GM18517 (cell line): ENCODE results near the gene NIT1.

ENCODE experiments used
- ATAC-seq: cut with Tn5 transposase; IDR thresholded peaks from one replicate; pipeline ENCODE4 v1.9.1; 2021; ENCODE audit warnings: mild to moderate bottlenecking, moderate library complexity; ENCODE audit not compliant: unreplicated experiment

The NIT1 gene

DNA sequence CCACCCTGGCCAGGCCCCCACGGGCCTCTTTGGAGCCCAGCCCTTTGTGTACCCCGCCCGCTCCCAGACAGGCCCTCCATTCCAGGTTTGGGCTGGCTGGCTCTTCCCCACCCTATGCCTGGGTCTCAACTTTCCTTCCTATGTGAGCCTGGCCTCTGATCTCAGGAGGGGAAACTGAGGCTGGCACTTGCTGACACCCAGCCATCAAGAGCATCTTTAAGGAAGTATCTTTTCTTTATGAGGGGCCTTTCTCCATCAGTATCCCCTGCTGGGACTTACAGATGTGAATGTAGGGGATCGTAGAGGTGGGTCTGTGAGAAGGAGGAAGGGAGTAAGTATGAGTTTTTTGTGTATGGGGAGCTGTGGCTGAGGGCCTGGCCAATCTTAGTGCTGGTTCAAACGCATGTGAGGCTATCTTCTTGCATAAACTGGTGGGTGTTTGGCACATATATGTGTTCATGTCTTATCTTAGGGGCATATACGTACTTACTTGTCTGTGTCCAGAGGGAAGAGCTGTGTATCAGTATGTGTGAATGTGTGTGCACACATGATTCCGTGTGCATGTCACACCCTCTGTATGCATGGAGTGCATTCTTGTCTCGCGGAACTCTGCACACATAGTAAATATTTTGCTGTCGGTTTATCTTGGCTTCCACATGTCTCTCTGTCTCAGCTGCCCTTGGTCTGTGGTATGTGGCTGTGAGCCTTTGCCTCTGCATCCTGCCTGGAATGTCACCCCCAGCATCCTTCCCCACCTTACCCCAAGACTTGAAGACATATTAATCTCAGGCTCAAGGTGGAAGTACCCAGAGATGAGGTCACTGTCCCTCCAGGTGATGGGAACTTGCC lies 33.9 kb upstream of the NIT1 start:
- no peak for ATAC-seq

DNA sequence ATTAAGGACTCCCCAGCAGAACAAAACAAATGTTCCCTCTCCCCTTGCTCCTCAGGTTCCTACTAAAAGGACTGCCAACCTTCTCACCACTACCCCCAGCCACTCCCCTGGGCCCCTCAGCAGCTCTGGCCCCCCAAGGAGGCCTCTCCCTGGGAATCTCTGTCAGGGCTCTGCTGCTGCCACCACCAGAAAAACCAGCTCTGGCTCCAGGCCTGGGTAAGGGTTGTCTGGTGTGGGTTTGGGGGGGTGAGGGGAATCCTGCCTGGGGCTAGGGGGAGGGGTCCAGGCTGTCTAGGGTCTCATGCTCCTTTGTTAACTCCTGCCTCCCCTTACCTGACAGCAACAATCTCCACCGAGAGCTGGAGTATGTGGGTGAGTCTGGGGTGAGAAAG lies 33.3 kb upstream of the NIT1 start:
- ATAC-seq: no peak

DNA sequence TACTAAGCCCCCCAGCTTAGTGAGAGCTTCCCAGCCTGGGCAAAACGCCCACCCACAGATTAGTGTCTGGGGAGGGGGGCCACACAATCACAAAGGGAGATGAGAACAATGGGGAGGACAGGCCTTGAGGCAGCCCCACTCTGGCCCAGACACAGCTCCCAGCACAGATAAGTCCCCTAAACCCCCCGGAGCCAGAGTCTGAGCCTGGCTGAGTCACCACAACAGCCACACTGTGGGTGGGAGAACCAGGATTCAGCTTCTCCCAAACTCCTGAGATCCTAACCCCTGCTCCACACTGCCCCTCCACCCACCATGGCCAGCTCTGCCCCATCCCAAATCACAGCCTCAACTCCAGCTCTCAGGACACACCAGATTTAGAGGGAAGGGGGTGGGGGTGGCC lies 32.7 kb upstream of the NIT1 start:
- no peak for ATAC-seq

DNA sequence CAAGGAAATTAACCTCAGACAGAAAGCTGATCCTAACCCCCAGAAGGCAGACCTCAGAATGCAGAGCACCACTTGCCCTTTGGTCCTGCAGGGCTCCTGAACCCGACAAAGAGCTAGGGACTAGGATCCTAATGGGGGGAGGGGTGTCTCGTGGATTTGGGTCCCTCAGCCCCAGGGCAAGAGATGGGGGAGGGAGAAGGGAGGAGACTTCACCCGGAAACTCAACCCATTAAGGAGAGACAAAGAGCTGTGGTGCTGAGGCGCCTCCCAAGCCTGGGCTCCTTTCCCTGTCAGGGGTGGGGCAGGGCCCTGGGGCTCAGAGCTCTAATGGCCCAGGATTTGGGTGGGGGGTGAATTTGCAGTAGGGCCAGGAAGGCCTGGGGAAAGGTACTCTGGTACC lies 31.4 kb upstream of the NIT1 start:
- ATAC-seq: no peak

DNA sequence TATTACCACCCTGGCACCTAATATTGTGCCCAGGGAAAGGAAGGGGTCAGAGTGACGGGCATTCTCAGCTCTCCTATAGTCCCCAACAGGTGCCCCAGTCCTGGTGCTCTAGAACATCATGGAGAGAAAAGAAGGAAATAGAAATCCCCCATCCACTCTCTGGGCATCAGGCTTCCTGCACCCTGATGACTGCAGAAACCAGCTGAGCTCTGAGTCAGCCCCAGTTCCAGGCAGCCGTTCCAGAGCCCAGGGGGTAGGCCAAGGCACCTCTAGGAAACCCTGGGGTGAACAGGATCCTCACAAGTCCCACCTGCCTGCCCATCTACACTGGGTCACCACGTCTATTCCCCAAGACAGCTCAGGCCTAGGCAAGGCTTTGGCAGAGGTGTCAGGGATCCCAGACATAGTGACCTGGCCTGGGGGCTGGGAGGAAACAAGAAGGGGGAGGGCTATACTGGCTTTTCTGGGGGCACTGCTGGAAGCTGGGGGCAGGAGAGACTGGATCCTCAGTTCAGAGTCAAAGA lies 29.3 kb upstream of the NIT1 start:
- no peak for ATAC-seq

DNA sequence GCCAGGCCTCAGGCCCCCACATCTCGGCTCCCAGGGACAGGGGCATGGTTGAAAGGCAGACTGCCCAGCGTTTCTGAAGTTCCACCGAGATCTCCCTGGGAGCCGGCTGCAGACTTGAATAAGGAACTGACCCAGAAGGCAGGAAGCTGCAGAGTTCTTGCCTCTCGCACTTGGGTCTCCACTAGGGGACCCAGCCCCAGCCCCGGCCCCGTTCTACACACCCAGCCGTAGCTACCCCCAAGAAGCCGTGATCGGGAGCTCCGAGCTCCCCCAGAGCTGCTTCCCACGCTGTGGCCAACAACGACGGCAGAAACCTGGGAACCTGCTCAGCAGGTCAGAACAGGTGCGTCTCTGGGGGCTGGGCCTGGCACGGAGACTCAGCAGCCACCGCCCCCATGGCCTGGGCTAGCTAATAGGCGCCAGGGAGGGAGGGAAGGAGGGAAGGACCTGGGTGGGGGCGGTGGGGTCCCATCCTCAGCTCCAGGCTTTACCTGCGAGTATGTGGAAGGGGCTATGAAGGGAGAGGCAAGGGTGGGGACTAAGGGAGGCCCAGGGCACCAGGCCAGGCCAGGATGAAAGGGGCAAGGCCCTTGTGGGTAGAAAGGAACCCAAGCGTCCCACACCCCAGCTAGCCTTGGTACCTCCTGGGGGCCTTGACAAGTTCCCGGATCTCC lies 28.5 kb upstream of the NIT1 start, which contains the start of gene NECTIN4:
NECTIN4 (minus strand) TSS at position 308 of the 674 bp plus-strand sequence; CDS start at position 46, 262 bp downstream.
- no peak for ATAC-seq

DNA sequence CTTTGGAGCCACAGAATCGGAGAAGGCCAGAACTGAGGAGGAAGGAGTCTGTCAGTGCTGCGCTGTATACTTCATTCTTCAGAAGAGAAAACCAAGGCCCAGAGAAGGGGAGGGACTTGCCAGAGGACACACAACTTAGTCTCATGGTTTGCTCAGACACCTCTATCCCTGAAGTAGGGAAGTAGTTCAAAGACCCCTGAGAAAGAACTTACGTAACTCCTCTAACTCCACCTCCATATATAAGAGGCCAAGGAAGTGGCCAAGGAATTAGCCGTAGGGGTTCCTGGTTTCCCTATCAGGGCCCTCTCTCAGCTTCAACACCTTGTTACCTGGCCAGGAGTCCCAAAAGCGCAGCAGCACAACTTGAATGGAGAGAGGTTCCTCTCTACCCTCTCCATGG lies 28.0 kb upstream of the NIT1 start:
- ATAC-seq: no peak

DNA sequence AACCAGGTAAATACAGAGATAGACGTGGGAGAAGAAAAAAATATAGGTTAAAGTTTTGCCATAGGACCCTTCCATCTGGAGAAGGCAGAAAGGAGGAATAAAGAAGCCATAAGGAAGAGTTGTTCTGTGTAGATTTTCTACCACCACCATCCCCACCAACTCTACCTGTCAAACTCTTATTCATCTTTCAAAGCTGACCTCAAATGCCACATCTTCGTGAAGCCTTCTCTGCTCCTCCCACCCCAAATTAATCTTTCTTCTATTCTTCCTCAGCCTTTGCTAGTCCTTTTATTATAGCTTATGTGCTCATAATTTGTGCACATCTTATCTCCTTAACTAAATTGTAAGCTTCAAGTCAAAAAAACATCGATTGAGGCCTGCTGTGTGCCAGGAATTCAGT lies 27.3 kb upstream of the NIT1 start:
- ATAC-seq: no peak

DNA sequence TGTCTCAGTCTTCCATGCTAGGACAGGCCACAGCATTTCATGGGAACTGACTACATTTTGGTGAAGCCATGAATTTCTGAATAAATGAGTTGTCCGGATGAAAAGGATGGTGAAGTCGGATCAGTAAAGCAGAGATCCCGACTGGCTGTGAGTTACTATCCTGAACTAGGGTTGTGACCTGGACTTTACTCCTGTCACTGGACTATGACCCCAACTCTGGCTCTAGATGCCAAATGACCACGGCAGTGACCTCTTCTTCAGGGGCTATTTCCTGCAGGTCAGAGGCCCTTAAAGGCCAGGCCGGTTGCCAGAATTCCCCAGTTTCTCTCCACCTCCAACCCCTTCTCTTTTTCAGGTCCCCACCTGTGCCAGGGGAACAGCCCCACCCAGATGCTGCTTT lies 26.8 kb upstream of the NIT1 start:
- ATAC-seq: no peak

DNA sequence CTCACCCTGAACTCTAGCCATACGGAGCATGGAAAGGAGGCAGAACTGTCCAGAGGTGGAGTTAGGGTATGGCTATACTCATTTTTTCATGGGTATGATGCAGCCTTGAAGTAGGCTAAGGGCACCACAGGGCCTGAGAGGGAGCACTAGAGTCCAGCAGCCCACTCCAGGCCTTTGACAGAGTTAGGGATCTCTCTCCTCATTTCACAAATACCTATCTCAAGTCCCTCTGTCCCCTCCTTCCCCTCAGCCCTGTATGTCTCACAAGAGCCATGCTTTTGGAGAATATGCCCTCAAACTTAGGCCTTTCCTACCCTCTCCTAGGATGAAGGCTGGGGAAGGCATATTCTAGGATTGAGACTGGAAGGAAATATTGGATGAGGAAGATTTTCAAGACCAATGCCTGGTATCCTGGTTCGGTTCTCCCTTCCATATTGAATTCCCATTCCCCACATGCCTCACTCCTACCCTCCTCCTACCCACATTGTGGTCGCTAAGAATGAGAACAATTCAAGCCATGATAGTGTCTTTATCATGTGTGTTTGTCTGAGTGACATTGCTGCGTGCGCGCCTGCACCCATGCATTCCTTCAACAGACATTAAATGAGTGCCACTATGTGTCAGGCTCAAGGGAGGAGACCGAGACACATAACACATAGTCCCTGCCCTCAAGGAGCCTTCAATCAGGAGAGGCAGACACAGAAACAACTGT lies 26.0 kb upstream of the NIT1 start:
- ATAC-seq: no peak

DNA sequence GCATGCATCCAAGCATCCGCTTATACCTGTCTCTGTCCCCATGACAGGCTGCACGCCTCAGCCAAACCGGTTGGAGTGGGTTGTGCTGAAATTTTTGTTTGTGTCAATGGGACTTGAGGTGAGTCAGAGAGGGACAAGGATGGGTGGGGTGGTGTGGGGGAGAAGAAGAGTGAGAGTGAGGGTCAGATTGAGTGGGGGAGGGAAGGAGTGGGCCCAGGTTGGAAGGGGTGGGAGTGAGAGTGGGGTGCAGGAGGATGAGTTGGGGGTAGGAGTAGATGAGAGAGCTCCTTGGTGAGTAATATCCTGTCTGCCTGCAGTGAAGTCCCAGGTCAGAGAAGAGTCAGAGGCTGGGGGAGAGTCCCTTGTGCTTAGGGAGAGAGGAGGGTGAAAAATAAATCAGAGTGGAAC lies 25.3 kb upstream of the NIT1 start:
- no peak for ATAC-seq

DNA sequence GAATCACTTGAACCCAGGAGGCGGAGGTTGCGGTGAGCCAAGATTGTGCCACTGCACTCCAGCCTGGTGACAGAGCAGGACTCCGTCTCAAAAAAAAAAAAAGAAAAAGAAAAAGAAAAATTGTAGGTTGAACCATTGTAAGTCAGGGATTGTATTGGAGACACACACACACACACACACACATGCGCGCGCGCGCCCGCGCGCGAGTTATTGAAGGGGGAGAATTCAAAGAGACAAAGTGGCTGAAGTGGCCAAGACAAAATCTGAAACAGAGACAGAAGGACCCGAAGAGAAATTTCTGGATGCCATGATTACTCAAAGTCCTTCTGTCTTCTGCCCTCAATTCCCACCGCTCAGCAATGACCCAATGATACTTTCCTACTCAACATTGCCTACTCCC lies 23.4 kb upstream of the NIT1 start:
- ATAC-seq: no peak

DNA sequence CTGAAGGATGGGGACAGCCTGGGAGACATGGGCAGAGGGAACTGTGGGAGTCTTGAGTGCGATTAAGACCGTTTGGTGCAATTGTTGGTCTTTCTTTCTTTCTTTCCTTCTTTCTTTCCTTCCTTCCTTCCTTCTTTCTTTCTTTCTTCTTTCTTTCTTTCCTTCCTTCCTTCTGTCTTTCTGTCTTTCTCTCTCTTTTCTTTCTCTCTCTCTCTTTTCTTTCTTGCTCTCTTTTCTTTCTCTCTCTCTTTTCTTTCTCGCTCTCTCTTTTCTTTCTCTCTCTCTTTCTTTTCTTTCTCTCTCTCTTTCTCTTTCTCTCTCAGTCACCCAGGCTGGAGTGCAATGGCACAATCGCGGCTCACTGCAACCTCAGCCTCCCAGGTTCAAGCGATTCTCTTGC lies 22.7 kb upstream of the NIT1 start:
- no peak for ATAC-seq

DNA sequence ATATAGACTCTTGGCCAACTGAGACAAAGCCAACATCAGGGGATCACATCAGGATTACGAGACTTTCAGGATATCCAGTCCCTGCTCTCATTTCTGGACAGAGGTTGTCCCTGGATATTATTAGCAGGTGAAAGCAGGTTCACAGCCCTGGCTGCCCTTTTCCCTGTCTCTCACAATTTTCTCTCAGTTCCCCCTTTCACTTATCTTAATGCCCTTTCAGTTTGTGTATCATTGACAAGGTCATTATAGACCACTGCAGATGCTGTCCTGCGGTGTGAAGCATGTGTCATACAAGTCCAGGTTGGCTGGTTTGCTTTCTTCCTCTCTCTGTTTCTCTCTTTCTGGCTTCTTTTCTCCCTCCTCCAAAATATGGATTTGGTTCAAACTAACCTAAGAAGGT lies 21.9 kb upstream of the NIT1 start:
- peak; percentile 41 for ATAC-seq

DNA sequence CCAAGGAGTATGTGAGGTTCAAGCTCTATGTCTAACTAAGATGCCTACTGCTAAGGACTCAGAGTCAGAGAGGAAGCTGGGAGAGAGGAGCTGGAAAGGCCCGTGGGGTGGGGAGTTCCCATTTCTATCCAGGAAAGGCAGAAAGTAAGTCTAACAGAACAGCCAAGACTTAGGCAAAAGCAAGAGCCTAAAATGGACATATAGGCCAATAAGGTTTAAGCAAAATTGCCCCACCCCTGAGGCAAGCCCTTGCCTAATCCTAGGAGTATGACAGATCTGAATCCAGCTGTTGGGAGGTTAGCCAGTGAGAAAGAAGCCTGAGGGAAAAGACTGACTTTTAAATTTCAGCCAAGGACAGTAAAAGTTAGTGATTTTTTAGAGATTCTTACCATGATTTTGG lies 21.4 kb upstream of the NIT1 start:
- ATAC-seq: no peak

DNA sequence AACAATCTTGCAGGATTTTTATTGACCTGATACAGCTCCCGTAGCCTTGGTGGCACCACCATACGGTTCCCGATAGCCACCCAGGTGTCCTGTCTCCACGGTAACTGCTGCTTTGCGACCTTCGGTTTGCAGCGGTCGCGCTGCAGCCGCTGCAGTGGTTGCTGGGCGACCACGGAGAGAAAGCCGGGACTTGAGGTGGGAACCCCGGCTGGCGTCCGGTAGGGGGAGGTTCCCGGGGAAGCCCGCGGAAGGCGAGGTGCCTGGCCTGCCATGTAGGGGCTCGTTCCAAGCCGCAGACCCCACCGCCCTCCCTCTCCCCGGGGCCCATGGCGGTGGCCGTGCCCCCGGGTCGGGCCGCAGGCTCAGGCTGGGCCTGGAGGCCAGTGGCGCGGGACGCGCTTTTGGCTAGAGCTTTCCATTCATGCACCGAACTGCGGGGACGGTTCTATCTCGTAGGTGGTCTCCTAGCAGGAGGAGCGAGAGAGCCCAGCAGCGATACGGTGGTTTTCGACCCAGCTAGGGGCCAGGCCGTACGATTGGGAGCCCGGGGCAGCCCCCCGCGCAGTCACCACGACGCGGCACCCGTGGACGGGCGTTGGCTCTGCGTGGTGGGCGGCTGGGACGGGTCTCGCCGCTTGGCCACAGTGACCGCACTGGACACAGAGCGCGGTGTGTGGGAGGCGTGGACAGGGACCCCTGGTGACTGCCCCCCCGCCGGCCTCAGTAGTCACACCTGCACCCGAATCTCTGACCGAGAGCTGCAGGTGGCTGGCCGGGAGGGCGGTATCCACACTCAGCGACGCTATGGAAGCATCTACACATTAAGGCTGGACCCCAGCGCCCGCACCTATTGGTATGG lies 19.5 kb upstream of the NIT1 start, which contains the start of gene KLHDC9:
KLHDC9 (plus strand) TSS at position 152 of the 859 bp plus-strand sequence; CDS start at position 327, 175 bp downstream.
- ATAC-seq: peak; percentile 68

DNA sequence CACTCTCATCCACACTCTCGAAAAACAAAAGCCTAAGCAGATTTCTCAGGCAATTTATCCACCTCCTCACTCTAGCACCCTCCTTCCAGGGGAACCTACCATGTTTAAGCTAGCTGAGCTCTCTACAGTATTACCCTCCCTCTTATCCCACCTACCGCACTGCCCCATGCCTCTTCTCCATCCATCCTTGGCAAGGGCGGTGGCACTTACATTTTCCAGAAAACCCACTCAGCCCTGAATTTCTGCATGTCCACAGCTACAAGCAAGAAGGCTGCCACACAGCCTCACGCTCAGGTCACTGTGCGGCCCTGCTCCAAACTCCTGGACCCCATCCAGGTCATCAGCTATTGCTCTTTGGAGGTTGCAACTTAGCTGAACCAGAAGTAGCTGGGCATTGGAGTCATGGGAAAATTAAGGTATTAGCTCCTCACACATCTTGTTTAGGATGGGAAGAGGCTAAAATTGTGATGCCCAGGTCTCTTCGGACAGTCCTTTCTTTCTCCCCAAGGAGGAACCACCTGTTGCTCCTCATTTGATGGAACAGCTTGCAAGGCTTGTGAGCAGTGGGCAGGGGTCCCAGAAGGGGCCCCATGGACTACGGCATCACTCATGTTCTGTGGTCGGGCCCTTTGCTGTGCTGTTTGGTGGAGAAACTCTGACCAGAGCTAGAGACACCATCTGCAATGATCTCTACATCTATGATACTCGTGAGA lies 18.7 kb upstream of the NIT1 start:
- no peak for ATAC-seq

DNA sequence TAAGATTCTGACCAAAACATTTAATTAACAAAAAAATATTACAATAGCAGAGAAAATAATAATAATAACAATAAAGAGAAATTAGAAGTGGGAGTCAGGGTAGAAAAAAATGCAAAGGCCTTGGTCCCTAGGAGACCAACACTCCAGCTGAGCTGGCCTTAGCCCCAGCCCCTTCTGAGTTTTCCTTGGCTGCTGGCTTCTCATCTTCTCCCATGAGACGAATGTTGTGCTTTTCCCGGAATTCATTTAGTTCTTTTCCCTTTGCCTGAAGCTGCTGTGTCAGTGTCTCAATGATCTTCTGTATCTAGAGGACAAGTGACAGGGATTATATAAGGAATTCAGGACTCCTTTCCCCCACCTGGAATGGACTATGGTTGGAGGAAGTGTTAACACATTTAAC lies 17.3 kb upstream of the NIT1 start:
- no peak for ATAC-seq

DNA sequence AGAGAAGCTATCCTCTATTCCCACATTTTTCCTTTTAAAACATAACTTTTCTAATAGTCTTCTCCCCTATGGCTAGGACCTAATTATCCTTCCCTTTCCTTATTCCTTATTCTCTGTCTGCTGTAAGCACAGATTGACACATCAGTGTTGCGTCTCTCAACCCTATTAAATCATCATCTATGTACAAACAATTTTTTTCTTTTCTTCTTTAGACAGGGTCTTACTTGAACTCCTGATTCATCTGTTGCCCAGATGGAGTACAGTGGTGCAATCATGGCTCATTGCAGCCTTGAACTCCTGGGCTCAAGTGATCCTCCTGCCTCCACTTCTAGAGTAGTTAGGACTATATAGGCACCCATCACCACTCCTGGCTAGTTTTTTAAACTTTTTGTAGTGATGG lies 11.5 kb upstream of the NIT1 start:
- no peak for ATAC-seq

DNA sequence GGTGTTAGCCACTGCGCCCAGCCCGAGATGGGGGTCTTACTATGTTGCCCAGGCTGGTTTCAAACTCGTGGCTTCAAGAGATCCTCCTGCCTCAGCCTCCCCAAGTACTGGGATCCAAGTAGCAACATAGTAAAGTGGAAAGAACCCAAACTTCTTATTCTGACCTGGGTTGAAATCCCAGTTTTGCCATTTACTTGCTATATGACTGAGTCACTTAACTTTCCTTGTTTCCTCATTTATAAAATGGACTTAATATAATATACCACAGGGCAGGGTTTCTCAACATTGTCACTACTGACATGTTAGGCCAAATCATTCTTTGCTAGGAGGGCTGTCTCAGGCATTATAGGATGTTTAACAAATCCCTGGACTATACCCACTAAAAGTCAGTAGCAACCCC lies 6.8 kb upstream of the NIT1 start:
- no peak for ATAC-seq
